PC-3 (cell line): Measurements from ENCODE around the gene NGF. TPM values are rescaled to one million over a fixed set of nuclear protein-coding genes. Genes with fewer than 3 reads are reported as not detected.

Experiments used
- ATAC-seq: fragments of 200-7000 bp; cut with Tn5 transposase; 2 replicates; pipeline ENCODE4 v1.9.1; 2020; ENCODE audit warnings: mild to moderate bottlenecking, moderate library complexity
- BruUV-seq: library from RNA; stranded (reverse); fragments of 400-500 nt; replicated peaks from 2 replicates; lab custom pipeline; 2021; lab: Mats Ljungman, UMichigan
- CTCF ChIA-PET: fragments of 300-600 bp; sonication (Branson Sonifier 250); formaldehyde crosslinking; loops from one replicate; lab custom pipeline; 2022; ENCODE audit warnings: antibody characterized with exemption; lab: Charles Lee
- POLR2A ChIA-PET: fragments of 300-600 bp; sonication (Branson Sonifier 250); formaldehyde crosslinking; loops from one replicate; lab custom pipeline; 2022; ENCODE audit warnings: antibody characterized with exemption; ENCODE audit not compliant: unreplicated experiment; lab: Charles Lee
- DNase-seq: peaks from one replicate; pipeline ENCODE4 v3.0.0-alpha.2; 2015
- H2AFZ ChIP-seq: fragments of 300-600 bp; sonication (generic); 2 replicates; pipeline ENCODE4 v1.6.0; 2016; ENCODE audit warnings: antibody characterized with exemption, low read length
- H3F3A ChIP-seq: fragments of 300-600 bp; sonication (generic); one replicate; pipeline ENCODE4 v1.6.0; 2017; ENCODE audit warnings: antibody characterized with exemption, low read length, control low read depth, mild to moderate bottlenecking; ENCODE audit not compliant: unreplicated experiment
- H3K27ac ChIP-seq: fragments of 300-600 bp; sonication (generic); 2 replicates; pipeline ENCODE4 v1.5.1; 2016; ENCODE audit warnings: mild to moderate bottlenecking, low read length
- H3K27me3 ChIP-seq: fragments of 300-600 bp; sonication (generic); 2 replicates; pipeline ENCODE4 v1.6.1; 2016; ENCODE audit warnings: low read length, mixed read lengths
- H3K36me3 ChIP-seq: fragments of 300-600 bp; sonication (generic); 2 replicates; pipeline ENCODE4 v1.6.1; 2016; ENCODE audit warnings: low read depth, mixed run types, low read length, mixed read lengths
- H3K4me1 ChIP-seq: fragments of 300-600 bp; sonication (generic); 2 replicates; pipeline ENCODE4 v1.5.1; 2016; ENCODE audit warnings: low read length; ENCODE audit not compliant: insufficient read depth
- H3K4me2 ChIP-seq: fragments of 300-600 bp; sonication (generic); 2 replicates; pipeline ENCODE4 v1.6.0; 2016; ENCODE audit warnings: low read length
- H3K4me3 ChIP-seq: fragments of 300-600 bp; sonication (generic); 2 replicates; pipeline ENCODE4 v1.5.1; 2016; ENCODE audit warnings: mild to moderate bottlenecking, low read length, mixed read lengths
- H3K79me2 ChIP-seq: fragments of 300-600 bp; sonication (generic); 2 replicates; pipeline ENCODE4 v1.6.1; 2017; ENCODE audit warnings: low read length, mixed read lengths
- H3K9ac ChIP-seq: fragments of 300-600 bp; sonication (generic); 2 replicates; pipeline ENCODE4 v1.6.0; 2016; ENCODE audit warnings: mild to moderate bottlenecking, low read length
- H3K9me2 ChIP-seq: fragments of 300-600 bp; sonication (generic); replicated peaks from 2 replicates; pipeline ENCODE4 v1.6.1; 2016; ENCODE audit warnings: mixed run types, low read length, mixed read lengths
- H3K9me3 ChIP-seq: fragments of 300-600 bp; sonication (generic); 2 replicates; pipeline ENCODE4 v1.6.1; 2016; ENCODE audit warnings: low read length, mixed read lengths
- H4K20me1 ChIP-seq: fragments of 300-600 bp; sonication (generic); 2 replicates; pipeline ENCODE4 v1.6.1; 2016; ENCODE audit warnings: low read length, mixed read lengths
- EZH2 ChIP-seq: fragments of 300-600 bp; sonication (generic); IDR thresholded peaks from one replicate; pipeline ENCODE4 v1.6.1; 2017; ENCODE audit warnings: antibody characterized with exemption, mild to moderate bottlenecking, low read length; ENCODE audit not compliant: unreplicated experiment
- EZH2phosphoT487 ChIP-seq: fragments of 300-600 bp; sonication (generic); IDR thresholded peaks from 2 replicates; pipeline ENCODE4 v1.6.1; 2018; ENCODE audit warnings: mild to moderate bottlenecking, antibody characterized with exemption, low read length, borderline replicate concordance
- intact Hi-C: fragments of 100-400 bp; cut with micrococcal nuclease; formaldehyde crosslinking; loops from 2 replicates; pipeline ENCODE4 v1.9.0; 2023
- total RNA-seq: library from RNA; depleted of rRNA; stranded (reverse); fragments of >200 nt; gene quantifications from 2 replicates; pipeline ENCODE4 v1.2.3, GENCODE V29; 2014
- TF ChIP-seq, protein P1 (sequence below): fragments of 300-600 bp; sonication (generic); conservative IDR thresholded peaks from 2 replicates; pipeline ENCODE4 v1.5.1; 2017; ENCODE audit warnings: antibody characterized with exemption, low read depth, mild to moderate bottlenecking, low read length

NGF gene
- total RNA-seq, 1 experiment from 2014 or later = 2.4 TPM

DNA sequence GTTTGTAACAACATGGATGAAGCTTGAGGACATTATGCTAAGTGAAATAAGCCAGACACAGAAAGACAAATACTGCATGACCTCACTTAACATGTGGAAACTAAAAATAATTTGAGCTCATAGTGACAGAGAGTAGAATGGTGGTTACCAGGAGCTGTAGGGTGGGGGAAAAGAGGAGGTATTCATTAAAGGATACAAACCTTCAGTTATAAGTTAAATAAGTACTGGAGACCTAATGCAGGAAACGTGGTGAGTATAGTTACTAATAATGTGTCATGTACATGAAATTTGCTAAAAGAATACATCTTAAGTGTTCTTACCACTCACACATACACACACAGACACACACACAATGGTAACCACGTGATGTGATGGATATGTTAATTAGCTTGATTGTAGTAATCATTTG lies 86.7 kb downstream of the NGF start:
- no peaks in the 10 kb centered on the region for H4K20me1 ChIP-seq
- DNase-seq = no peak
- no peak for ATAC-seq
- intact Hi-C loops = no loop called here
- no peaks in the 10 kb centered on the region for H3K9me2 ChIP-seq
- no peak overlapping the region for H3K27ac ChIP-seq
- 0 out of 2 replicates have a peak, but pooled peaks cover 4% of the 10 kb centered on the region for H3K4me1 ChIP-seq
- ChIA-PET POLR2A (no interaction called here), CTCF (no interaction called here)
- H2AFZ ChIP-seq = no peak overlapping the region
- BruUV-seq = no TSS peak
- no peak overlapping the region for H3K4me2 ChIP-seq
- H3K36me3 ChIP-seq = no peaks in the 10 kb centered on the region
- H3K79me2 ChIP-seq = no peaks in the 10 kb centered on the region
- no peak overlapping the region for H3K4me3 ChIP-seq
- no peaks in the 10 kb centered on the region for H3K27me3 ChIP-seq
- no peak overlapping the region for H3K9ac ChIP-seq
- no peaks in the 10 kb centered on the region for H3K9me3 ChIP-seq
- TF ChIP-seq, protein P1, sequence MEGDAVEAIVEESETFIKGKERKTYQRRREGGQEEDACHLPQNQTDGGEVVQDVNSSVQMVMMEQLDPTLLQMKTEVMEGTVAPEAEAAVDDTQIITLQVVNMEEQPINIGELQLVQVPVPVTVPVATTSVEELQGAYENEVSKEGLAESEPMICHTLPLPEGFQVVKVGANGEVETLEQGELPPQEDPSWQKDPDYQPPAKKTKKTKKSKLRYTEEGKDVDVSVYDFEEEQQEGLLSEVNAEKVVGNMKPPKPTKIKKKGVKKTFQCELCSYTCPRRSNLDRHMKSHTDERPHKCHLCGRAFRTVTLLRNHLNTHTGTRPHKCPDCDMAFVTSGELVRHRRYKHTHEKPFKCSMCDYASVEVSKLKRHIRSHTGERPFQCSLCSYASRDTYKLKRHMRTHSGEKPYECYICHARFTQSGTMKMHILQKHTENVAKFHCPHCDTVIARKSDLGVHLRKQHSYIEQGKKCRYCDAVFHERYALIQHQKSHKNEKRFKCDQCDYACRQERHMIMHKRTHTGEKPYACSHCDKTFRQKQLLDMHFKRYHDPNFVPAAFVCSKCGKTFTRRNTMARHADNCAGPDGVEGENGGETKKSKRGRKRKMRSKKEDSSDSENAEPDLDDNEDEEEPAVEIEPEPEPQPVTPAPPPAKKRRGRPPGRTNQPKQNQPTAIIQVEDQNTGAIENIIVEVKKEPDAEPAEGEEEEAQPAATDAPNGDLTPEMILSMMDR = no peak
- no peak for TF ChIP-seq EZH2
- no peak for TF ChIP-seq EZH2phosphoT487
- no peaks in the 10 kb centered on the region for H3F3A ChIP-seq

GRCh38 chr1:115246526-115246925 lies 91.5 kb downstream of the NGF start:
- 0 out of 2 replicates have a peak, but pooled peaks cover 4% of the 10 kb centered on the region for H3K4me1 ChIP-seq
- no peaks in the 10 kb centered on the region for H3K9me2 ChIP-seq
- BruUV-seq = no TSS peak
- ChIA-PET CTCF (no interaction called here), POLR2A (no interaction called here)
- H3K4me3 ChIP-seq = no peak overlapping the region
- no peaks in the 10 kb centered on the region for H4K20me1 ChIP-seq
- DNase-seq = no peak
- H2AFZ ChIP-seq = no peak overlapping the region
- H3K9me3 ChIP-seq = 0 out of 2 replicates have a peak, but pooled peaks cover 5% of the 10 kb centered on the region
- no peak overlapping the region for H3K4me2 ChIP-seq
- H3K9ac ChIP-seq = no peak overlapping the region
- intact Hi-C loops = no loop called here
- H3F3A ChIP-seq = no peaks in the 10 kb centered on the region
- H3K79me2 ChIP-seq = no peaks in the 10 kb centered on the region
- H3K36me3 ChIP-seq = no peaks in the 10 kb centered on the region
- no peak overlapping the region for H3K27ac ChIP-seq
- ATAC-seq = no peak
- H3K27me3 ChIP-seq = no peaks in the 10 kb centered on the region
- no peak for TF ChIP-seq EZH2
- TF ChIP-seq EZH2phosphoT487 = no peak
- TF ChIP-seq, protein P1 = no peak

DNA sequence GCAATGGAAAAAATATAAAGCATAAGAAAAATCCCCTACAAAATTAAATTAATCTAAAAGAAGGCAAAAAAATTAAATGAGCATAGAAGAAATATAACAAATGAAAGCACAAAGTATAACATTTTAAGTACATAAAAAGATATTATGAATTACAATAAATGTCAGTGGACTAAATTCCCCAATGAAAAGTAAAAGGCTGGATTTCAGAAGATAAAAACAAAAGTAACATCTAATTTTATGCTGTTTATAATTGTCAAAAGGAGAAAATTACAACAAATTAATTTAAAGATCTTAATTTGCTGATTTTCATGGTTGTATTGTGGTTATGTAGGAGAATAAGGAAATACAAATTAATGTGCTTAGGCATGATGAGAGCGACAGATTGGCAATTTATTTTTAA lies 92.8 kb downstream of the NGF start:
- Histone ChIP-seq H3K9me2 (no peaks in the 10 kb centered on the region), H2AFZ (no peak overlapping the region), H3K9ac (no peak overlapping the region), H3K27me3 (no peaks in the 10 kb centered on the region), H3K27ac (no peak overlapping the region), H3K9me3 (0 out of 2 replicates have a peak, but pooled peaks cover 5% of the 10 kb centered on the region), H3F3A (no peaks in the 10 kb centered on the region), H3K4me3 (no peak overlapping the region), H3K4me2 (no peak overlapping the region), H3K36me3 (no peaks in the 10 kb centered on the region), H3K4me1 (0 out of 2 replicates have a peak, but pooled peaks cover 15% of the 10 kb centered on the region), H3K79me2 (no peaks in the 10 kb centered on the region), H4K20me1 (no peaks in the 10 kb centered on the region)
- TF ChIP-seq EZH2 = no peak
- no peak for TF ChIP-seq EZH2phosphoT487
- TF ChIP-seq, protein P1 = no peak
- no TSS peak for BruUV-seq
- DNase-seq = no peak
- ATAC-seq = no peak
- ChIA-PET CTCF (no interaction called here), POLR2A (no interaction called here)
- intact Hi-C loops = no loop called here
